Vagina (tissue), 2 donors: ENCODE data around the gene HDHD3. TPM values are rescaled to one million over a fixed set of nuclear protein-coding genes. Genes with fewer than 3 reads are reported as not detected.

ENCODE experiments used
- DNase-seq, 2 donors: peaks; one replicate each; pipeline ENCODE4 v3.0.0-alpha.2; 2017; ENCODE audit errors: extremely low spot score in 2 of 2
- H3K27ac ChIP-seq: fragments of 200-600 bp; sonication (generic); one replicate; pipeline ENCODE4 v1.5.1; 2019
- H3K27me3 ChIP-seq: fragments of 200-600 bp; sonication (generic); one replicate; pipeline ENCODE4 v1.5.1; 2019
- H3K36me3 ChIP-seq, 2 donors: fragments of 200-600 bp; sonication (generic); one replicate each; pipeline ENCODE4 v1.5.1; 2017 to 2019
- H3K4me1 ChIP-seq: fragments of 200-600 bp; sonication (generic); one replicate; pipeline ENCODE4 v1.5.1; 2019
- H3K4me3 ChIP-seq, 2 donors: fragments of 200-600 bp; sonication (generic); 1 replicate in 1 of 2; 2 replicates in 1 of 2; pipeline ENCODE4 v1.5.1; 2016 to 2019
- H3K9me3 ChIP-seq: fragments of 200-600 bp; sonication (generic); one replicate; pipeline ENCODE4 v1.5.1; 2019
- CTCF ChIP-seq, 3 experiments: fragments of 450-650 bp in 2 of 3; fragments of 200-600 bp in 1 of 3; sonication (generic) in 1 of 3; IDR thresholded peaks; one replicate each; pipeline ENCODE4 v1.5.1; 2017 to 2019; ENCODE audit warnings: antibody characterized with exemption in 3 of 3, mild to moderate bottlenecking in 2 of 3, moderate library complexity in 2 of 3
- POLR2A ChIP-seq, 2 donors: fragments of 450-650 bp; IDR thresholded peaks; one replicate each; pipeline ENCODE4 v1.6.1; 2017; ENCODE audit warnings: antibody characterized with exemption in 2 of 2, mild to moderate bottlenecking in 2 of 2, moderate library complexity in 2 of 2
- POLR2AphosphoS5 ChIP-seq, 2 donors: sonication (generic); formaldehyde crosslinking; IDR thresholded peaks; one replicate each; pipeline ENCODE4 v1.9.0; 2017; ENCODE audit warnings: antibody characterized with exemption in 2 of 2, mild to moderate bottlenecking in 2 of 2, low read depth in 1 of 2; ENCODE audit not compliant: insufficient read depth in 1 of 2
- intact Hi-C: fragments of 100-400 bp; cut with DNase I; formaldehyde crosslinking; loops from one replicate; pipeline ENCODE4 v1.15.1; 2023
- total RNA-seq: library from RNA; depleted of rRNA; stranded (reverse); fragments of >200 nt; gene quantifications from one replicate; pipeline ENCODE4 v1.2.3, GENCODE V29; 2016

HDHD3 gene
- total RNA-seq, 1 donor from 2014 or later, result 31.7 TPM

GRCh38 chr9:113416149-113416721 lies 39.4 kb upstream of the HDHD3 start:
- TF ChIP-seq POLR2AphosphoS5 (IDR thresholded peaks at IDR 0.05; ENCODE audit: insufficient read depth in 1 of 2, low read depth in 1 of 2), result no peak
- no peak for TF ChIP-seq CTCF (IDR thresholded peaks at IDR 0.05)
- no peak for TF ChIP-seq POLR2A (IDR thresholded peaks at IDR 0.05)
- DNase-seq, result no peak

GRCh38 chr9:113410207-113410864 lies 33.5 kb upstream of the HDHD3 start, which contains the start of the genes C9orf43 and POLE3:
Gene C9orf43, plus strand, starts transcription at chr9:113410747. Its CDS starts 2,747 bp downstream, at chr9:113413494.
Gene POLE3, minus strand, starts transcription at chr9:113410675. Its CDS starts 382 bp downstream, at chr9:113410293.
- TF ChIP-seq POLR2AphosphoS5 (IDR thresholded peaks at IDR 0.05; ENCODE audit: insufficient read depth in 1 of 2, low read depth in 1 of 2) (peak; percentile 96 to 97), CTCF (IDR thresholded peaks at IDR 0.05) (no peak), POLR2A (IDR thresholded peaks at IDR 0.05) (peak in 1 of 2 donors; percentile 61)
- peak within 1 kb of the TSS; percentile 97 for H3K27ac ChIP-seq
- peak within 1 kb of the TSS; percentile 66 to 85 for H3K4me3 ChIP-seq
- intact Hi-C loops, result no loop called here
- no peaks in the 10 kb centered on the region for H3K27me3 ChIP-seq
- H3K9me3 ChIP-seq, result no peaks in the 10 kb centered on the region
- H3K4me1 ChIP-seq, result peaks cover 16% of the 10 kb centered on the region
- peak in 1 of 2 donors; percentile 95 for DNase-seq
- H3K36me3 ChIP-seq, result peaks cover 0 to 5% of the 10 kb centered on the region in 2 donors

More at GRCh38 chr9:113416149-113416721, 39.4 kb upstream of the HDHD3 start:
- no peak overlapping the region for H3K4me3 ChIP-seq
- H3K9me3 ChIP-seq, result no peaks in the 10 kb centered on the region
- no peak overlapping the region for H3K27ac ChIP-seq
- intact Hi-C loops, result no loop called here
- no peaks in the 10 kb centered on the region for H3K27me3 ChIP-seq
- H3K4me1 ChIP-seq, result no peaks in the 10 kb centered on the region
- no peaks in the 10 kb centered on the region for H3K36me3 ChIP-seq

GRCh38 chr9:113409883-113410206 lies 33.1 kb upstream of the HDHD3 start:
- peak overlapping the region; percentile 66 to 85 for H3K4me3 ChIP-seq
- no peaks in the 10 kb centered on the region for H3K27me3 ChIP-seq
- H3K9me3 ChIP-seq, result no peaks in the 10 kb centered on the region
- peak overlapping the region; percentile 97 for H3K27ac ChIP-seq
- intact Hi-C loops, result no loop called here
- H3K4me1 ChIP-seq, result peaks cover 16% of the 10 kb centered on the region
- TF ChIP-seq POLR2AphosphoS5 (IDR thresholded peaks at IDR 0.05; ENCODE audit: insufficient read depth in 1 of 2, low read depth in 1 of 2) (no peak), CTCF (IDR thresholded peaks at IDR 0.05) (no peak), POLR2A (IDR thresholded peaks at IDR 0.05) (no peak)
- peak in 1 of 2 donors; percentile 93 for DNase-seq
- H3K36me3 ChIP-seq, result peaks cover 0 to 5% of the 10 kb centered on the region in 2 donors

- Histone ChIP-seq H3K36me3 (peaks cover 0 to 5% of the 10 kb centered on the region in 2 donors), H3K27ac (peak overlapping the region; percentile 97), H3K27me3 (no peaks in the 10 kb centered on the region), H3K4me1 (peaks cover 16% of the 10 kb centered on the region), H3K9me3 (no peaks in the 10 kb centered on the region), H3K4me3 (peak overlapping the region; percentile 66 to 85)
- DNase-seq, result no peak
- intact Hi-C loops, result no loop called here
- TF ChIP-seq POLR2AphosphoS5 (IDR thresholded peaks at IDR 0.05; ENCODE audit: insufficient read depth in 1 of 2, low read depth in 1 of 2), result no peak
- no peak for TF ChIP-seq CTCF (IDR thresholded peaks at IDR 0.05)
- no peak for TF ChIP-seq POLR2A (IDR thresholded peaks at IDR 0.05)
These were observed 32.7 kb upstream of the HDHD3 start for GRCh38 chr9:113409481-113409880.
